PFSK-1 (cell line): ENCODE results near the gene SFI1.

Source experiments
- FOXP2 ChIP-seq: optimal IDR thresholded peaks from 2 replicates; pipeline ENCODE3; 2011; ENCODE audit warnings: borderline replicate concordance, control low read depth, inconsistent platforms; ENCODE audit not compliant: insufficient read depth; ENCODE audit errors: extremely low read length, extremely low read depth
- POLR2AphosphoS5 ChIP-seq: IDR thresholded peaks from 2 replicates; pipeline ENCODE4 v1.6.1; 2012; ENCODE audit warnings: low read depth, mild to moderate bottlenecking, control low read depth, low read length, moderate library complexity
- TAF1 ChIP-seq: IDR thresholded peaks from 2 replicates; pipeline ENCODE4 v1.6.1; 2012; ENCODE audit warnings: low read length, control low read depth, borderline replicate concordance; ENCODE audit not compliant: insufficient read depth
- TF ChIP-seq, protein P1 (sequence below), 2 experiments: IDR thresholded peaks; 2 replicates each; pipeline versions ENCODE4 v1.6.1 to v1.8.0; 2011 to 2012; ENCODE audit warnings: low read depth in 2 of 2, low read length in 2 of 2, control low read depth in 1 of 2, inconsistent platforms in 1 of 2, mild to moderate bottlenecking in 1 of 2, moderate library complexity in 1 of 2; ENCODE audit not compliant: insufficient read depth in 1 of 2

DNA sequence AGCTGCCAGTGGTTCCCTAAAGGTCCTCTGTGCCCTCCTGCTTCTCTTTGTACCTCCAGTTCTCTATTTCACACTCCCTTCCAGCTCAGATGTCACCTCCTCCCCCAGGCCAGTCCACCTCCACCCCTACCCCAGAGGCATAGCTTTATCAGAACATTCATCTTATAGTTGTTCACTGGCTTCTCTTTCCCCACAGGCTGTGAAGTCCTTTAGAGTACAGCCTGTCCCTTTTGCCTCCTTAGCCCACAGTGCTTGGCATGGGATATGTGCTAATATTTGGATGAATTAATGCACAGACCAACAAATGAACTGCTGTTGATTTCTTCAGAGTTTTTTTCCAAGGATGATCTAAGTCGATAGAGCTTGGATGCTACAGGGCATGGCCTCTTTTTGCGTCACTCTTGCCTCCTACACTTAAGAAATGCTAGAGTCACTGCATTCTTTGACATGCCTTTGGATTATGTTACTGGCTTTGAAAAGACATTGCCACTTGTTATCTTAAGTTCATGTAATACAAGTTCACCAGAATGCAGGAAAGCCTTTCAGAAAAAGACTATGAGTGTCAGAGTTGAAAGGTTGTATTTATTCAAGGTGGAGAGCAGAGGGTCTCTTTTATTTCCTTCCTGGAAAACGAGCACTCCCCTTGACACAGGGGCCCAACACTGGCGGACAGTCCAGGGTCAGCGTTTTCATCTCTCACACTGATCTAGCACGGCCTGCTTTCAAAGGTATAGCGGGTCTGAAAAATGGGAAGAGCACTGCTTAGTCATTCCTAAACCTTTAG is 90.0 kb downstream of the SFI1 start:
- no peak for TF ChIP-seq POLR2AphosphoS5
- TF ChIP-seq, protein P1, sequence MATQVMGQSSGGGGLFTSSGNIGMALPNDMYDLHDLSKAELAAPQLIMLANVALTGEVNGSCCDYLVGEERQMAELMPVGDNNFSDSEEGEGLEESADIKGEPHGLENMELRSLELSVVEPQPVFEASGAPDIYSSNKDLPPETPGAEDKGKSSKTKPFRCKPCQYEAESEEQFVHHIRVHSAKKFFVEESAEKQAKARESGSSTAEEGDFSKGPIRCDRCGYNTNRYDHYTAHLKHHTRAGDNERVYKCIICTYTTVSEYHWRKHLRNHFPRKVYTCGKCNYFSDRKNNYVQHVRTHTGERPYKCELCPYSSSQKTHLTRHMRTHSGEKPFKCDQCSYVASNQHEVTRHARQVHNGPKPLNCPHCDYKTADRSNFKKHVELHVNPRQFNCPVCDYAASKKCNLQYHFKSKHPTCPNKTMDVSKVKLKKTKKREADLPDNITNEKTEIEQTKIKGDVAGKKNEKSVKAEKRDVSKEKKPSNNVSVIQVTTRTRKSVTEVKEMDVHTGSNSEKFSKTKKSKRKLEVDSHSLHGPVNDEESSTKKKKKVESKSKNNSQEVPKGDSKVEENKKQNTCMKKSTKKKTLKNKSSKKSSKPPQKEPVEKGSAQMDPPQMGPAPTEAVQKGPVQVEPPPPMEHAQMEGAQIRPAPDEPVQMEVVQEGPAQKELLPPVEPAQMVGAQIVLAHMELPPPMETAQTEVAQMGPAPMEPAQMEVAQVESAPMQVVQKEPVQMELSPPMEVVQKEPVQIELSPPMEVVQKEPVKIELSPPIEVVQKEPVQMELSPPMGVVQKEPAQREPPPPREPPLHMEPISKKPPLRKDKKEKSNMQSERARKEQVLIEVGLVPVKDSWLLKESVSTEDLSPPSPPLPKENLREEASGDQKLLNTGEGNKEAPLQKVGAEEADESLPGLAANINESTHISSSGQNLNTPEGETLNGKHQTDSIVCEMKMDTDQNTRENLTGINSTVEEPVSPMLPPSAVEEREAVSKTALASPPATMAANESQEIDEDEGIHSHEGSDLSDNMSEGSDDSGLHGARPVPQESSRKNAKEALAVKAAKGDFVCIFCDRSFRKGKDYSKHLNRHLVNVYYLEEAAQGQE (IDR thresholded peaks at IDR 0.05; ENCODE audit: insufficient read depth in 1 of 2, low read depth in 2 of 2, low read length in 2 of 2): no peak
- no peak for TF ChIP-seq TAF1
- no peak for TF ChIP-seq FOXP2
